Coronary artery (tissue), 2 donors: ENCODE data around the gene KLLN.

Source experiments
- DNase-seq: peaks from one replicate; pipeline ENCODE4 v3.0.0-alpha.2; 2017; ENCODE audit warnings: low spot score
- H3K27ac ChIP-seq, 2 donors: fragments of 200-600 bp; sonication (generic); one replicate each; pipeline ENCODE4 v1.5.1; 2016 to 2019
- H3K4me3 ChIP-seq: fragments of 200-600 bp; sonication (generic); 2 replicates; pipeline ENCODE4 v1.5.1; 2016; ENCODE audit warnings: mild to moderate bottlenecking, moderate library complexity
- CTCF ChIP-seq: fragments of 200-600 bp; sonication (generic); IDR thresholded peaks from one replicate; pipeline ENCODE4 v1.5.1; 2019; ENCODE audit warnings: antibody characterized with exemption

The KLLN gene

GRCh38 chr10:87844837-87845623, 18.3 kb downstream of the KLLN start:
- H3K27ac ChIP-seq = no peak overlapping the region
- DNase-seq = no peak
- no peak for TF ChIP-seq CTCF
- H3K4me3 ChIP-seq = no peak overlapping the region

- no peak overlapping the region for H3K4me3 ChIP-seq
- TF ChIP-seq CTCF = no peak
- no peak overlapping the region for H3K27ac ChIP-seq
- DNase-seq = no peak
Measured at GRCh38 chr10:87843714-87844113, 19.6 kb downstream of the KLLN start.

GRCh38 chr10:87842776-87843497, 20.4 kb downstream of the KLLN start:
- no peak for DNase-seq
- TF ChIP-seq CTCF = no peak

GRCh38 chr10:87842220-87842641, 21.1 kb downstream of the KLLN start:
- no peak for TF ChIP-seq CTCF
- no peak for DNase-seq
- Histone ChIP-seq H3K27ac (no peak overlapping the region), H3K4me3 (no peak overlapping the region)

More at GRCh38 chr10:87842776-87843497, 20.4 kb downstream of the KLLN start:
- no peak overlapping the region for H3K27ac ChIP-seq
- no peak overlapping the region for H3K4me3 ChIP-seq

- no peak overlapping the region for H3K4me3 ChIP-seq
- H3K27ac ChIP-seq = no peak overlapping the region
- no peak for TF ChIP-seq CTCF
- DNase-seq = no peak
Measured at GRCh38 chr10:87841186-87841585, 22.1 kb downstream of the KLLN start.

GRCh38 chr10:87838650-87839049, 24.7 kb downstream of the KLLN start:
- Histone ChIP-seq H3K27ac (no peak overlapping the region), H3K4me3 (no peak overlapping the region)
- no peak for TF ChIP-seq CTCF
- DNase-seq = no peak

GRCh38 chr10:87837445-87837844, 25.9 kb downstream of the KLLN start:
- DNase-seq = no peak
- no peak for TF ChIP-seq CTCF
- Histone ChIP-seq H3K4me3 (no peak overlapping the region), H3K27ac (no peak overlapping the region)
